ENCODE data around the gene MTX1. TPM values are rescaled to one million over a fixed set of nuclear protein-coding genes. Genes with fewer than 3 reads are reported as not detected.
A peak's percentile ranks its signal among the peaks of the same experiment; 100 is the strongest.
"Not testable (repeated sequence)": the region's sequence is repeated elsewhere in the genome, so short reads cannot be mapped to it uniquely, and the experiment has no call there.

Gene MTX1
- total and polyA plus RNA-seq, 2 donors (not counting 1 experiment from before 2014, with no cell fraction given): 42.2 to 46.6 TPM

GRCh38 chr1:155191904-155192303 is 16.6 kb upstream of the MTX1 start:
- H3K9me3 ChIP-seq (ENCODE audit: control insufficient read depth, insufficient read depth, low read depth, low read length): no peaks in the 10 kb centered on the region
- no peak overlapping the region for H3K4me2 ChIP-seq (ENCODE audit: extremely low read depth, insufficient read depth, low read length)
- TF ChIP-seq EZH2 (IDR thresholded peaks at IDR 0.05; ENCODE audit: low read length, missing control alignments): no peak
- TF ChIP-seq CTCF (conservative IDR thresholded peaks at IDR 0.05 in 1 of 2, IDR thresholded peaks at IDR 0.05 in 1 of 2; ENCODE audit: low read depth in 1 of 2, low read length in 2 of 2): no peak
- no peak overlapping the region for H3K27ac ChIP-seq (ENCODE audit: insufficient read depth, low read length)
- H4K20me1 ChIP-seq (ENCODE audit: control insufficient read depth, extremely low read depth, insufficient read depth, low read length): no peaks in the 10 kb centered on the region
- H3K27me3 ChIP-seq (ENCODE audit: control insufficient read depth, insufficient read depth, low read length): no peaks in the 10 kb centered on the region
- no peak for DNase-seq (ENCODE audit: low read depth in 2 of 2)
- H3K4me1 ChIP-seq (ENCODE audit: control insufficient read depth, extremely low read depth, insufficient read depth, low read length): peaks cover 19% of the 10 kb centered on the region
- H3K79me2 ChIP-seq (ENCODE audit: control insufficient read depth, insufficient read depth, low read length): peaks cover 8% of the 10 kb centered on the region
- H2AFZ ChIP-seq (ENCODE audit: low read length): no peak overlapping the region
- no peak overlapping the region for H3K4me3 ChIP-seq (replicated peaks in 1 of 4; ENCODE audit: control extremely low read depth in 1 of 4, insufficient read depth in 1 of 4, low read depth in 3 of 4, low read length in 4 of 4)
- H3K36me3 ChIP-seq (ENCODE audit: control insufficient read depth, insufficient read depth, low read length): peaks cover 4% of the 10 kb centered on the region
- no peak overlapping the region for H3K9ac ChIP-seq (ENCODE audit: insufficient read depth, low read length)

- H3K27ac ChIP-seq (ENCODE audit: insufficient read depth, low read length): peak overlapping the region; percentile 94
- no peak for DNase-seq (ENCODE audit: low read depth in 2 of 2)
- peaks cover 19% of the 10 kb centered on the region for H3K4me1 ChIP-seq (ENCODE audit: control insufficient read depth, extremely low read depth, insufficient read depth, low read length)
- H3K4me2 ChIP-seq (ENCODE audit: extremely low read depth, insufficient read depth, low read length): peak overlapping the region; percentile 55
- H3K9me3 ChIP-seq (ENCODE audit: control insufficient read depth, insufficient read depth, low read depth, low read length): no peaks in the 10 kb centered on the region
- H2AFZ ChIP-seq (ENCODE audit: low read length): no peak overlapping the region
- peak overlapping the region in 3 of 4 experiments; percentile 3 to 64 (median 46) for H3K4me3 ChIP-seq (replicated peaks in 1 of 4; ENCODE audit: control extremely low read depth in 1 of 4, insufficient read depth in 1 of 4, low read depth in 3 of 4, low read length in 4 of 4)
- H4K20me1 ChIP-seq (ENCODE audit: control insufficient read depth, extremely low read depth, insufficient read depth, low read length): no peaks in the 10 kb centered on the region
- H3K9ac ChIP-seq (ENCODE audit: insufficient read depth, low read length): peak overlapping the region; percentile 78
- H3K79me2 ChIP-seq (ENCODE audit: control insufficient read depth, insufficient read depth, low read length): peaks cover 8% of the 10 kb centered on the region
- no peaks in the 10 kb centered on the region for H3K27me3 ChIP-seq (ENCODE audit: control insufficient read depth, insufficient read depth, low read length)
- TF ChIP-seq EZH2 (IDR thresholded peaks at IDR 0.05; ENCODE audit: low read length, missing control alignments) (no peak), CTCF (conservative IDR thresholded peaks at IDR 0.05 in 1 of 2, IDR thresholded peaks at IDR 0.05 in 1 of 2; ENCODE audit: low read depth in 1 of 2, low read length in 2 of 2) (no peak)
- H3K36me3 ChIP-seq (ENCODE audit: control insufficient read depth, insufficient read depth, low read length): peaks cover 7% of the 10 kb centered on the region
Measured at GRCh38 chr1:155192346-155193274, 15.9 kb upstream of the MTX1 start.

GRCh38 chr1:155193275-155193990 is 15.1 kb upstream of the MTX1 start:
- peak overlapping the region; percentile 94 for H3K27ac ChIP-seq (ENCODE audit: insufficient read depth, low read length)
- no peaks in the 10 kb centered on the region for H3K9me3 ChIP-seq (ENCODE audit: control insufficient read depth, insufficient read depth, low read depth, low read length)
- TF ChIP-seq EZH2 (IDR thresholded peaks at IDR 0.05; ENCODE audit: low read length, missing control alignments): no peak
- TF ChIP-seq CTCF (conservative IDR thresholded peaks at IDR 0.05 in 1 of 2, IDR thresholded peaks at IDR 0.05 in 1 of 2; ENCODE audit: low read depth in 1 of 2, low read length in 2 of 2): peak; percentile 88 to 97
- peaks cover 16% of the 10 kb centered on the region for H3K36me3 ChIP-seq (ENCODE audit: control insufficient read depth, insufficient read depth, low read length)
- H3K27me3 ChIP-seq (ENCODE audit: control insufficient read depth, insufficient read depth, low read length): no peaks in the 10 kb centered on the region
- no peaks in the 10 kb centered on the region for H4K20me1 ChIP-seq (ENCODE audit: control insufficient read depth, extremely low read depth, insufficient read depth, low read length)
- peaks cover 8% of the 10 kb centered on the region for H3K79me2 ChIP-seq (ENCODE audit: control insufficient read depth, insufficient read depth, low read length)
- H3K4me1 ChIP-seq (ENCODE audit: control insufficient read depth, extremely low read depth, insufficient read depth, low read length): peaks cover 19% of the 10 kb centered on the region
- H3K9ac ChIP-seq (ENCODE audit: insufficient read depth, low read length): peak overlapping the region; percentile 78
- DNase-seq (ENCODE audit: low read depth in 2 of 2): peak; percentile 88 to 92
- peak overlapping the region; percentile 98 for H3K4me2 ChIP-seq (ENCODE audit: extremely low read depth, insufficient read depth, low read length)
- H2AFZ ChIP-seq (ENCODE audit: low read length): peak overlapping the region; percentile 17
- peak overlapping the region; percentile 33 to 64 (median 49) for H3K4me3 ChIP-seq (replicated peaks in 1 of 4; ENCODE audit: control extremely low read depth in 1 of 4, insufficient read depth in 1 of 4, low read depth in 3 of 4, low read length in 4 of 4)

- Histone ChIP-seq H3K4me1 (ENCODE audit: control insufficient read depth, extremely low read depth, insufficient read depth, low read length) (peaks cover 19% of the 10 kb centered on the region), H2AFZ (ENCODE audit: low read length) (peak overlapping the region; percentile 17), H3K4me3 (replicated peaks in 1 of 4; ENCODE audit: control extremely low read depth in 1 of 4, insufficient read depth in 1 of 4, low read depth in 3 of 4, low read length in 4 of 4) (peak overlapping the region; percentile 33 to 64 (median 49)), H3K27ac (ENCODE audit: insufficient read depth, low read length) (peak overlapping the region; percentile 94), H3K4me2 (ENCODE audit: extremely low read depth, insufficient read depth, low read length) (peak overlapping the region; percentile 98), H3K9ac (ENCODE audit: insufficient read depth, low read length) (peak overlapping the region; percentile 78), H3K36me3 (ENCODE audit: control insufficient read depth, insufficient read depth, low read length) (peaks cover 16% of the 10 kb centered on the region)
- not testable (repeated sequence) for H4K20me1 ChIP-seq (ENCODE audit: control insufficient read depth, extremely low read depth, insufficient read depth, low read length); H3K9me3 ChIP-seq (ENCODE audit: control insufficient read depth, insufficient read depth, low read depth, low read length); H3K27me3 ChIP-seq (ENCODE audit: control insufficient read depth, insufficient read depth, low read length); H3K79me2 ChIP-seq (ENCODE audit: control insufficient read depth, insufficient read depth, low read length); DNase-seq (ENCODE audit: low read depth in 2 of 2)
Measured at GRCh38 chr1:155193991-155194240, 14.6 kb upstream of the MTX1 start.
